HuH-7.5 (cell line): Measurements from ENCODE around the gene NAXD.
"Not testable (repeated sequence)": the region's sequence is repeated elsewhere in the genome, so short reads cannot be mapped to it uniquely, and the experiment has no call there.

Experiments used
- DNase-seq: peaks from one replicate; pipeline ENCODE4 v3.0.0; 2011; ENCODE audit warnings: low spot score

NAXD gene

GRCh38 chr13:110664673-110665072 is 49.3 kb downstream of the NAXD start:
- no peak for DNase-seq

GRCh38 chr13:110665491-110666254 is 50.3 kb downstream of the NAXD start:
- DNase-seq: no peak

- DNase-seq: no peak
These were observed 50.8 kb downstream of the NAXD start for GRCh38 chr13:110666255-110666533.

DNA sequence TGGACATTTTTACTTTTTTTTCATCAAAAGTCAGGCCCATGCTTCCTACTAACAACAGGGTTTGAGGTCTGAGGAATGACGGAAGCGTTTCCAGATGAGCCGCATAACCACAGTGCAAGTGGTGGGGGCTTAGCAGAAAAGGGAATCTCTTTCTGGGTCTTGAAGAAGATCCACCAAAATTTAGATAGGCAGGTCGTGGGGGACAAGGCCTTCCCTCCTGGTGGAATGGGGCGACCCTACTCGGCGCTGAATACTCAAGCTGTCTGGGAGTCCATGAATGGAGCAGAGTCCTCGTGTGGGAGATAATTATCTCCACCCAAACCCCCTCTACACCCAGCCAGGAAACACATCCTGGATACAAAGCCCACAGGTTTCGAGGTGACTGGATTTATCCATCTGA is 53.7 kb downstream of the NAXD start:
- DNase-seq: no peak

DNA sequence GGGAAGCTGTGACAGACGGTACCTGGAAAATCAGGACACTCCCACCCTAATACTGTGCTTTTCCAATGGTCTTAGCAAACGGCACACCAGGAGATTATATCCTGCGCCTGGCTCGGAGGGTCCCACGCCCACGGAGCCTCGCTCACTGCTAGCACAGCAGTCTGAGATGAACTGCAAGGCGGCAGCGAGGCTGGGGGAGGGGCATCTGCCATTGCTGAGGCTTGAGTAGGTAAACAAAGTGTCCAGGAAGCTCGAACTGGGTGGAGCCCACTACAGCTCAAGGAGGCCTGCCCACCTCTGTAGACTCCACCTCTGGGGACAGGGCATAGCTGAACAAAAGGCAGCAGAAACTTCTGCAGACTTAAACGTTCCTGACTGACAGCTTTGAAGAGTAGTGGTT is 54.5 kb downstream of the NAXD start:
- not testable (repeated sequence) for DNase-seq

GRCh38 chr13:110676595-110677587 is 61.5 kb downstream of the NAXD start:
- DNase-seq: no peak

- no peak for DNase-seq
These were observed 62.6 kb downstream of the NAXD start for GRCh38 chr13:110677731-110678545.

DNA sequence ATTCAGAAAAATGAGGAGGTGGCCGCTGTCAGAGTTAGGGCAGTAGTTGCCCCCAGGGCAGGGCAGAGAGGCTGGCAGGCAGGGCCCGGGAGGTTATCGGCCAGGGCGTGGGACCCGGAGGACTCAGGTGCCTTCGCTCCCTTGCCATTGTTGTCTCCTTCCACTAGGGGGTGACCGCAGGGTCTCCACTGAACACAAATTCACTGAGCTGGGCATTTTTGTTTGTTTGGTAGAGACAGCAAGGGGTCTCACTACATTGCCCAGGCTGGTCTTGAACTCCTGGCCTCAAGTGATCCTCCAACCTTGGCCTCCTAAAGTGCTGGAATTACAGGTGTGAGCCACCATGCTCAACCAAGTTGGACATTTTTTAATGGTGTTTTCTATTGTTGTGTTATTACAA is 65.5 kb downstream of the NAXD start:
- DNase-seq: peak; percentile 36

GRCh38 chr13:110681868-110682550 is 66.7 kb downstream of the NAXD start:
- no peak for DNase-seq

GRCh38 chr13:110682746-110683145 is 67.4 kb downstream of the NAXD start:
- no peak for DNase-seq

DNA sequence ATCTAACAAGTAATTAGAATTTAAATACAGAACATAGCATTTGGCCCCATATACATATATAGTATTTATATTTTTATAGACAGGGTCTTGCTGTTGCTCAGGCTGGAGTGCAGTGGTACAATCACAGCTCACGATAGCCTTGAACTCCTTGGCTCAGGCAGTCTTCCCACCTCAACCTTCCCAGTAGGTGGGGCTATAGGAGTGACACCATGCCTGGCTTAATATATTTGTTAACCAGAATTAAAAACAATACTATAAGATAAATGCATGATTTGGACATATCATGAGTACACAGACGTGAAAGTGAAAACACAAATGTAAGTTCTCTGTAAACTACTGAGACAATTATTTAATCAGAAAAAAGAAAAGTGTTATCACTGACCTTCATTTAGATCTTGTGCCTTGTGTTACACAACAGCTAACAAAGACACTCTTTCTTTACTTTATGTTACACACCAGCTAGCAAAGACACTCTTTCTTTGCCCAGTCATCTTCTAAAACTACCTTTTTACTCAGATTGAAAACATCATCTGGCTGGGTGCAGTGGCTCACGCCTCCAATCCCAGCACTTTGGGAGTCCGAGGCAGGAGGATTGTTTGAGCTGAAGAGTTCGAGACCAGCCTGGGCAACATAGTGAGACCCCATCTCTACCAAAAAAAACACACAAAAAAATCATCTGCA is 68.0 kb downstream of the NAXD start:
- no peak for DNase-seq

GRCh38 chr13:110683921-110684320 is 68.6 kb downstream of the NAXD start:
- no peak for DNase-seq

- no peak for DNase-seq
These were observed 69.2 kb downstream of the NAXD start for GRCh38 chr13:110684388-110685056.

DNA sequence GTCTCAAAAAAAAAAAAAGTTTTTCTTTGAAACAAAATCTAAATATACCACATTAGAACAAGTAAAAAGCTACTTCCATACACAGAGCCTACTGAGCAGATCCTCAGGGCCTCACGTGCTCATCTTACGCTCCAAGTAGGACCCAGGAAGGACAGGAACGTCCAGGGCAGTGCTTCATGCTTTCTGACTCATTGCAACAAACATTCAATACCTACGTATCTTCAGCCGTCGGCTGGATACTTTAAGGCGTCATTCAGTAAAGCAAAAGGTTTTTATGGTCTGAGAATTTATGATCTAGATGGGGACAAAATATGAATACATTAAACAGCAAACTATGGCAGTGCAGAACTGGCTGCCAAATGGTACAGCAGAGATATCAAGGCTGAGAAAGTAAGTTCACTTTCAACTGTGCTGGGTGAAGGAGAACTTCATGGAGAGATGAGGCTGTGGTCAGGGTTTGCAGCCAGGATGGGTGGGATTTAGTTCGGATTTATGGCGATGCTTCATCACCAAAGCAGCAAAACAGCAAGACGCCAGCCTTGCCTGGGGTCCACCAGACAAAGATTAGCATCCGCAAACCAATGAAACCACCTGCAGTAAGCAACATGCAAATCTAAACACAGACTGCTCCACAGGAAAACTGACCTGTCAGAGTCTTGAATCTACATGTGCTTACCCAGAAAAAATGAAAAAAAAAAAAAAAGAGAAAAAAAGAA is 70.1 kb downstream of the NAXD start:
- no peak for DNase-seq

DNA sequence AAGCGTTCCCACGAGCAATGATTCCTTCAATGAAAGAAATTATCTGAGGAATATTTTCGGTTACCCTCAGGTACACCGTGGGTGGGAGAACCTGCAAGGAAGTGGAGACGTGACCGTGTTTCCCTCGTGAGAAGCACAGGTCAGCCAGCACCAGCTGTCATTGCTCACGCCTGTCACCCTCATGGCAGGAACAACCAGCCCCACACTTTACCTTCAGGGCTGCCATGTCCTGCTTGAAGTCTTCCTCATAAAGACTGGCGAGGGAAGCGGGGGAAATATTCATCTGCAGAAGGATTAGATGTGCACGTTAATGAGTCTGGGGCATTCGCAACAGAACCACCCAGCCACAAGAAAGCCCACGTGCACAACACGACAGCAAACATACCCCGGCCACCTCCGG is 72.4 kb downstream of the NAXD start:
- DNase-seq: no peak

GRCh38 chr13:110689041-110689440 is 73.7 kb downstream of the NAXD start:
- no peak for DNase-seq
